Bronchial smooth muscle cell (primary cell): Measurements from ENCODE around the gene ACTL6B. TPM values are rescaled to one million over a fixed set of nuclear protein-coding genes. Genes with fewer than 3 reads are reported as not detected.

Experiments
- total RNA-seq: library from RNA; depleted of rRNA; stranded (reverse); fragments of >200 nt; gene quantifications from 2 replicates; pipeline ENCODE4 v1.2.1, GENCODE V29; 2014

The ACTL6B gene
- total RNA-seq, result not detected in 2 replicates

DNA sequence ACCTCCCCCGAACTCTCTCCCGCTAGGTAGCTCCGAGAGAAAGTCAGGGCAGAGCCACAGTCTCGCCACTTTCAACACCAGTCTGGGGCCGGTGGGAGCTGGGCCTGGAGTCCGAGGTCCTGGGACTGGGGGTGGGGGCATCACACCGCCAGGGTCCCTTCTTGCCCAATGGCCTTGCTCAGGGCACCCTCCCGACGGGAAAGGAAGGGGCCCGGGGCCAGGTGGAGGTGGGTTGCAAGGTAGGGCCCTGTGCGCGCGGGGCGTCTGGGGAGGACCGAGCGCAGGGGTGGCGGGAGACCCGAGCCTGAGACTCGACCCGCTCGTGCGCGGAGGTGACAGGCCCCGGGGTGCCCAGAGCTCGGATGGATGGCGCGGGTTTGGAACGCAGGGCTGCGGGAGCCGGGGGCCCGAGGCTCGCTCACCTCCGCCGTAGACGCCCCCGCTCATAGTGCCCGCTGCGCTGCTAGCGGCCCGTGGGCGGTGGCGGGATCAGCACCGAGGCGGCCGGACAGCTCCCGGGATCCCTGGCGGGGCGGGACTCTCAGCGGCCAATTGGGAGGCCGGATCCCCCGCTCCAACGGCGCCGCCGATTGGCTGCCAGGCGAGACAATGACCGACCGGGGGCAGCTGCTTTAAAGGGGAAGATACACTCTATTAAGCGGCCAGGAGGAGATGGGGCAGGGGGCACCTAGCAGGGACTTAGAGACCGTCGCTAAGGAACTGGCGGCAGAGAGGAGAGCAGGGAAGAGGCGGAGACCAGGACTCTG lies at the start of gene ACTL6B:
Gene ACTL6B (minus strand): TSS at position 541 of the 767 bp plus-strand sequence. CDS start 94 bp downstream, at position 447.

DNA sequence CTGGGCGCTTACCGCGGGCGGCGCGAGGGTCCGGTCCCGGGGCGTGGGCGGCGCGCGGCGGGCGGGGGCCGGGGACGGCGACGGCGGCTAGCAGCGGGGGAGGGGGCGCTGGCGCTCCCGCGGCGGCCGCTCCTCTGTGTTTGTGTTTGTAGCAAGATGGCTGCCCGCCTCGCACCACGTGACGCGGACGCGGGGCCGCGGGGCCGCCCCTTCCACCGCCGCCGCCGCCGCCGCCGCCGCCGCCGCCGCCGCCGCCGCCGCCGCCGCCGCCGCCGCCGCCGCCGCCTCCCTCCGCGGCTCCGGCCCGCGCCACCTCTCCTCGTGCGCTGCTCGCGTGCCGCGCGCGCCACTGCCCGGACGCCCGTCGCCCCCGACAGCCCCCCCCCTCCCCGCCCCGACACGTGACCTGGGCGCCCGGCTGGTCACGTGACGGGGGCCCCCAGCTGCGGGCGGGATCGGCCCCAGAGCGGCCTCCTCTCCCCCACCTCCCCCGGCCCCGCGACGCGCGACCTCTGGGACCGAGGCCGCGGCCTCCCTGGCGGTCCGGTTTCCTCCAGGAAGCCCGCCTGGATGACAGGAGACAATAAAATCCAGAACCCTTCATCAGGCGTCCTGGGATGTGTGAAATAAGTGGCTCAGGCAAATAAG lies 38.0 kb upstream of the ACTL6B start, which contains the start of gene GIGYF1:
Gene GIGYF1 (minus strand): TSS at position 153 of the 648 bp plus-strand sequence. CDS start 6,012 bp downstream, outside the sequence.

DNA sequence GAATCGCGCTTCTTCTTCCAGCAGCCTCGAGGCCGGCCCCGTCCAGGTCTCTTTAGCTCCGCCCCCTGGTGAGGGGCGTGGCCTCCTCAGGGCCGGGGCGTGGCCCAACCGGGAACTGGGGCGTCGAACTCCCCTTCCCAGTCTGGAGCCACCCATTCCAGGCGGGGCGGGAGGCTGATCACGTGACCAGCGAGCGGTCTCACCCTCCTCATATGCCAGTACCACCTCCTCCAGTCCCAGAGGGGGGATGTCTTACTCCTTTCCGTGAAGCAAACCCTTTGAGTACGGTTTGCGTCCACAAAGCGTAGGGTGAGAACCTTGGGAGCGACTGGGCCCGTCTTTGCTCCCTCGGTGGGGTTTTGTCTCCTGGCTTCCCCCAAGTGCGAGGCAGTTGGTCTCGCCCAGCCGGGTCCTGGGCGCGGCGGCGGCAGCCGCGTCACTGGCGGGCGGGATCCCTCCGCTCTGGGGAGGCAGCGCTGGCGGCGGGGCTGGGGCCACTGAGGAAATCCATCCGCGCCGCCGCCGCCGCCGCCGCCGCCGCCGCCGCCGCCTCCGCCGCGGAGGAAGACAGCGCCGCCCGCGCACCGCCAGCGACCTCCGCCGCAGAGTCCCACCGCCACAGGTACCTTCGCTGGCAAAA lies 17.2 kb upstream of the ACTL6B start, which contains the start of gene GNB2:
Gene GNB2 (plus strand): TSS at position 439 of the 640 bp plus-strand sequence. CDS start 2,526 bp downstream, outside the sequence.

DNA sequence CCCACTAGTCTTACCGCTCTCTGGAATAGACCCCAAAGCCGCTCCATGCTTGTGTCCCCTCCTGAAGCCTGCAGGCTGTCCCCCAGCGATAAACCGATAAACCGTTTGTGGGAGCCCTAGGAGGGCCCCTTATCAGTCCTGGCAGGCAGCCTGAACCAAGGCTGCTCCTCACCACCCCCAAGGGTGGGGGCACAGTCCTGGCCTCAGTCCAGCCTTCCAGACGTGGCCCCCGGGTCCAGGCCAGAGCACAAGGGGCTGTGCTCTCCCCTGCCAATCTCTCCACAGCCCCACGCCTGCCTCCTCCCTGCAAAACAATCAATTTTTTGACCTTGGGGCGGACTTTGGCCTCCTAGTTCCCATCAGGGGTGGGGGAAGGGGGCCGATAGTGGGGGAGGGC lies 14.8 kb downstream of the ACTL6B start, which contains the start of gene TFR2:
Gene TFR2 (minus strand): TSS at position 90 of the 397 bp plus-strand sequence. CDS start 43 bp downstream, at position 47.

DNA sequence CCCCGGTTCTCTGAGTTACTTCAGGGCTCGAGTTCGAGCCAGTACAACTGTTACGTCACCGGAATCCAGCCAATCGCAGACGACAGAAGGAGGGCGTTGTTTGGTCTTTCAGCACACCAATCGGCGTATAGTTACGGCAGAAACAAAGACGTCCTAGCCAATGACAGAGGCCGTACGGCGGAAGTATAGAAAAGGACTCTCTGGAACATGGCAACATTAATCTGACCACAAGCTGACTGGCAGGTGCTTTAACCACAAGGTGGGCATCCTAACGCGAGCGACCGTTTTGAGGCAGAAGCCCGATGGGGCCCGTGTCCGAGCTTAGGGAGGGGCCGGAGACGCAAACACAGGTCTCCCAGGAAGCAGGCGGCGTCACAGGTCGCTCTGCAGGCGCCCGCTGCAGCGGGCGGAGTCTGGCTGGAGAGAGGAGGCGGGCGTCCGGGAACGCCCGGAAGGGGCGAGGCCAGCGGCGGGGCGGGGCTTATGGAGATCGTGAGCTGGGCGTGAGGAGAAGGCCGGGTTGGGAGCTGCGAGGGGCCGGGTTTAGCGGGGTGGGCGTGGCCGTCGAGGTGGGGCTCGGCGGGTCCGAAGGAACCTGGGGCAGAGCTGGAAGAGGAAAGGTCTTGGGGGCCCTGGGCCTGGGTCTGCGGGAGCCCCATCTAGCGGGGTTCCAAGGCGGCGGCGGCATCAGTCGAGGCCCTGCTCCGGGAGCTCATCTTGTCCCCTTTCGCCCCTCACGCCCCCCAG lies 44.1 kb downstream of the ACTL6B start, which contains the start of gene MOSPD3:
Gene MOSPD3 (plus strand): TSS at position 558 of the 747 bp plus-strand sequence. CDS start 252 bp downstream, outside the sequence.

Other genes with a start within 250 kb of the ACTL6B start
- 2.1 and 2.7 TPM in 2 replicates for gene ZCWPW1, start 227.7 kb downstream of the ACTL6B start, total RNA-seq
- 29.6 and 31.0 TPM in 2 replicates for gene MEPCE, start 226.6 kb downstream of the ACTL6B start, total RNA-seq
- gene PPP1R35, start 220.0 kb downstream of the ACTL6B start, total RNA-seq, result 5.9 and 11.8 TPM in 2 replicates
- 0.17 and 0.32 TPM in 2 replicates for gene SPACDR, start 192.2 kb downstream of the ACTL6B start, total RNA-seq
- gene TSC22D4, start 177.2 kb downstream of the ACTL6B start, total RNA-seq, result 7.5 and 14.5 TPM in 2 replicates
- gene NYAP1, start 172.5 kb downstream of the ACTL6B start, total RNA-seq, result 2.0 and 2.4 TPM in 2 replicates
- 3.0 and 4.3 TPM in 2 replicates for gene AGFG2, start 117.2 kb downstream of the ACTL6B start, total RNA-seq
- 0.16 TPM in 1 of 2 replicates, not detected in the other for gene SAP25, start 82.5 kb downstream of the ACTL6B start, total RNA-seq
- gene LRCH4, start 70.3 kb downstream of the ACTL6B start, total RNA-seq, result 9.0 and 9.6 TPM in 2 replicates
- gene FBXO24, start 70.1 kb downstream of the ACTL6B start, total RNA-seq, result 0.43 and 0.47 TPM in 2 replicates
- 102 and 107 TPM in 2 replicates for gene PCOLCE, start 54.1 kb downstream of the ACTL6B start, total RNA-seq
- gene MOSPD3, start 43.9 kb downstream of the ACTL6B start, total RNA-seq, result 4.0 and 5.4 TPM in 2 replicates
- 0.26 TPM in 1 of 2 replicates, not detected in the other for gene TFR2, start 14.9 kb downstream of the ACTL6B start, total RNA-seq
- gene GNB2, start 17.3 kb upstream of the ACTL6B start, total RNA-seq, result 53.9 and 54.8 TPM in 2 replicates
- gene GIGYF1, start 37.8 kb upstream of the ACTL6B start, total RNA-seq, result 13.6 and 22.8 TPM in 2 replicates
- 26.2 and 31.2 TPM in 2 replicates for gene POP7, start 49.7 kb upstream of the ACTL6B start, total RNA-seq
- not detected in 2 replicates for gene EPO, start 64.0 kb upstream of the ACTL6B start, total RNA-seq
- gene ZAN, start 77.1 kb upstream of the ACTL6B start, total RNA-seq, result not detected in 2 replicates
- 41.0 and 95.5 TPM in 2 replicates for gene EPHB4, start 171.1 kb upstream of the ACTL6B start, total RNA-seq
- 9.4 and 14.5 TPM in 2 replicates for gene SLC12A9, start 196.3 kb upstream of the ACTL6B start, total RNA-seq
- gene TRIP6, start 210.9 kb upstream of the ACTL6B start, total RNA-seq, result 73.1 and 81.6 TPM in 2 replicates
- 35.1 and 40.8 TPM in 2 replicates for gene SRRT, start 218.7 kb upstream of the ACTL6B start, total RNA-seq
- 2.7 and 5.4 TPM in 2 replicates for gene UFSP1, start 233.3 kb upstream of the ACTL6B start, total RNA-seq
- gene ACHE, start 239.4 kb upstream of the ACTL6B start, total RNA-seq, result under 0.01 and 0.17 TPM in 2 replicates